SK-N-SH (cell line): ENCODE results near the gene OPA1. TPM values are rescaled to one million over a fixed set of nuclear protein-coding genes. Genes with fewer than 3 reads are reported as not detected.

Source experiments
- CTCF ChIA-PET: fragments of 300-600, 350-600 bp; formaldehyde crosslinking; extraction: SDS; loops from one replicate; lab custom pipeline; 2021; lab: Yijun Ruan, JAX
- POLR2A ChIA-PET: fragments of 350-600 bp; sonication (Branson Sonifier 250); formaldehyde crosslinking; extraction: SDS; loops from one replicate; lab custom pipeline; 2020; ENCODE audit warnings: antibody characterized with exemption, inconsistent platforms; lab: Yijun Ruan, JAX
- DNase-seq: peaks from one replicate; pipeline ENCODE4 v3.0.0; 2012
- H2AFZ ChIP-seq: fragments of 200-600 bp; sonication (generic); 2 replicates; pipeline ENCODE4 v1.8.1; 2016; ENCODE audit warnings: antibody characterized with exemption, mild to moderate bottlenecking, low read depth
- H3F3A ChIP-seq: fragments of 200-600 bp; sonication (generic); replicated peaks from 2 replicates; pipeline ENCODE3; 2016; ENCODE audit warnings: antibody characterized with exemption, mild to moderate bottlenecking; ENCODE audit not compliant: insufficient read depth
- H3K27ac ChIP-seq, 2 experiments: fragments of 200-500 bp in 1 of 2; fragments of 200-600 bp in 1 of 2; sonication (Bioruptor generic) in 1 of 2; sonication (generic), shearing (Covaris generic) in 1 of 2; 2 replicates each; pipeline versions ENCODE4 v1.5.1 to v1.6.1; 2014 to 2016; ENCODE audit warnings: low read depth in 2 of 2, inconsistent platforms in 1 of 2, low read length in 1 of 2, mild to moderate bottlenecking in 1 of 2, mixed read lengths in 1 of 2
- H3K27me3 ChIP-seq: fragments of 200-600 bp; sonication (generic), shearing (Covaris generic); 2 replicates; pipeline ENCODE4 v1.6.1; 2016; ENCODE audit warnings: mixed run types; ENCODE audit not compliant: insufficient read depth
- H3K36me3 ChIP-seq, 2 experiments: fragments of 200-500 bp in 1 of 2; fragments of 200-600 bp in 1 of 2; sonication (Bioruptor generic) in 1 of 2; sonication (generic) in 1 of 2; replicated peaks in 1 of 2; 2 replicates each; pipeline versions ENCODE3 to v1.5.1; 2014 to 2016; ENCODE audit warnings: low read length in 1 of 2, mild to moderate bottlenecking in 1 of 2; ENCODE audit not compliant: insufficient read depth in 2 of 2, control insufficient read depth in 1 of 2
- H3K4me1 ChIP-seq, 2 experiments: fragments of 200-500 bp in 1 of 2; fragments of 200-600 bp in 1 of 2; sonication (Bioruptor generic) in 1 of 2; sonication (generic), shearing (Covaris generic) in 1 of 2; 2 replicates each; pipeline versions ENCODE4 v1.5.1 to v1.6.1; 2014 to 2016; ENCODE audit warnings: low read depth in 1 of 2, low read length in 1 of 2, mixed run types in 1 of 2; ENCODE audit not compliant: insufficient read depth in 2 of 2, control insufficient read depth in 1 of 2
- H3K4me2 ChIP-seq: fragments of 200-600 bp; sonication (generic), shearing (Covaris generic); 2 replicates; pipeline ENCODE4 v1.6.1; 2017; ENCODE audit warnings: mixed run types
- H3K4me3 ChIP-seq, 2 experiments: fragments of 200-500 bp in 1 of 2; fragments of 200-600 bp in 1 of 2; sonication (Bioruptor generic) in 1 of 2; sonication (generic), shearing (Covaris generic) in 1 of 2; 2 replicates each; pipeline versions ENCODE4 v1.5.1 to v1.8.1; 2014 to 2016; ENCODE audit warnings: low read depth in 2 of 2, inconsistent platforms in 1 of 2, low read length in 1 of 2, mild to moderate bottlenecking in 1 of 2, mixed read lengths in 1 of 2, moderate library complexity in 1 of 2
- H3K79me2 ChIP-seq: fragments of 200-600 bp; sonication (generic); 2 replicates; pipeline ENCODE4 v1.8.1; 2017; ENCODE audit warnings: mild to moderate bottlenecking; ENCODE audit not compliant: insufficient read depth
- H3K9ac ChIP-seq: fragments of 200-600 bp; sonication (generic); 2 replicates; pipeline ENCODE4 v1.6.1; 2017; ENCODE audit warnings: mixed run types
- H3K9me2 ChIP-seq: fragments of 200-600 bp; sonication (generic); 2 replicates; pipeline ENCODE4 v1.6.1; 2017; ENCODE audit warnings: mixed run types
- H3K9me3 ChIP-seq: fragments of 200-600 bp; sonication (generic); 2 replicates; pipeline ENCODE4 v1.6.1; 2017; ENCODE audit warnings: mixed run types, mild to moderate bottlenecking, moderate library complexity
- H4K20me1 ChIP-seq: fragments of 200-600 bp; sonication (generic); 2 replicates; pipeline ENCODE4 v1.6.1; 2017; ENCODE audit warnings: mild to moderate bottlenecking, mixed run types; ENCODE audit not compliant: insufficient read depth
- CTCF ChIP-seq: fragments of 200-600 bp; sonication (generic); IDR thresholded peaks from 2 replicates; pipeline ENCODE4 v1.6.1; 2017; ENCODE audit warnings: antibody characterized with exemption, mild to moderate bottlenecking, moderate library complexity
- FOSL2 ChIP-seq: IDR thresholded peaks from 2 replicates; pipeline ENCODE4 v1.4.0; 2012; ENCODE audit warnings: low read depth, mild to moderate bottlenecking, moderate library complexity, borderline replicate concordance
- GABPA ChIP-seq: IDR thresholded peaks from 2 replicates; pipeline ENCODE4 v1.4.0; 2012; ENCODE audit warnings: low read depth, mild to moderate bottlenecking
- JUND ChIP-seq: IDR thresholded peaks from 2 replicates; pipeline ENCODE4 v1.4.0; 2012
- MAX ChIP-seq: IDR thresholded peaks from 2 replicates; pipeline ENCODE4 v1.4.0; 2012; ENCODE audit warnings: low read depth
- MXI1 ChIP-seq: IDR thresholded peaks from 2 replicates; pipeline ENCODE4 v1.6.1; 2012; ENCODE audit warnings: mild to moderate bottlenecking, low read depth, low read length, improper control_type of control experiment
- PBX3 ChIP-seq: IDR thresholded peaks from 2 replicates; pipeline ENCODE4; 2012
- POLR2AphosphoS5 ChIP-seq: IDR thresholded peaks from 2 replicates; pipeline ENCODE4 v1.6.1; 2012; ENCODE audit warnings: low read depth, low read length
- RAD21 ChIP-seq: IDR thresholded peaks from 2 replicates; pipeline ENCODE4 v1.6.1; 2012; ENCODE audit warnings: mild to moderate bottlenecking, low read length
- RCOR1 ChIP-seq: fragments of 150-350 bp; IDR thresholded peaks from 2 replicates; pipeline ENCODE4 v1.6.1; 2017; ENCODE audit warnings: antibody characterized with exemption, low read length
- REST ChIP-seq: IDR thresholded peaks from 2 replicates; pipeline ENCODE4 v1.6.1; 2012; ENCODE audit warnings: mild to moderate bottlenecking, low read depth, low read length, moderate library complexity
- SMC3 ChIP-seq: IDR thresholded peaks from 2 replicates; pipeline ENCODE4 v1.6.1; 2012; ENCODE audit warnings: low read depth, low read length, improper control_type of control experiment
- TAF1 ChIP-seq: IDR thresholded peaks from 2 replicates; pipeline ENCODE4 v1.6.1; 2012; ENCODE audit warnings: low read depth, mild to moderate bottlenecking, low read length, moderate library complexity, borderline replicate concordance
- USF1 ChIP-seq: IDR thresholded peaks from 2 replicates; pipeline ENCODE4 v1.4.0; 2012; ENCODE audit warnings: low read depth, borderline replicate concordance
- USF2 ChIP-seq: fragments of 150-350 bp; IDR thresholded peaks from 2 replicates; pipeline ENCODE4 v1.6.1; 2017; ENCODE audit warnings: antibody characterized with exemption, low read length, low read depth, borderline replicate concordance
- ZBTB33 ChIP-seq: IDR thresholded peaks from 2 replicates; pipeline ENCODE4 v1.4.0; 2012; ENCODE audit warnings: low read depth, borderline replicate concordance
- WGBS: methylation state at CpG from one replicate; pipeline ENCODE4 v1.1.6; 2017; ENCODE audit warnings: low lambda C conversion rate; 5-methylcytosine and 5-hydroxymethylcytosine counted together
- polyA plus RNA-seq, 3 experiments: library from polyadenylated mRNA; depleted of rRNA; stranded (reverse); fragments of >200 nt; gene quantifications; 2 replicates each; pipeline ENCODE4 v1.2.3, GENCODE V29; 2012

OPA1 gene
- polyA plus RNA-seq, 1 of the 3 experiments (the other 2 are of a cell fraction), result 11.4 TPM

- POLR2A ChIA-PET, result no interaction called here
Observed at GRCh38 chr3:193572426-193572908, 20.5 kb upstream of the OPA1 start.

More at GRCh38 chr3:193572426-193572908, 20.5 kb upstream of the OPA1 start:
- TF ChIP-seq REST (no peak), FOSL2 (no peak), USF1 (no peak), CTCF (peak; percentile 89), POLR2AphosphoS5 (no peak), ZBTB33 (no peak), PBX3 (no peak), SMC3 (peak; percentile 83), MAX (no peak), MXI1 (no peak), USF2 (no peak), RCOR1 (no peak), JUND (no peak), GABPA (no peak), RAD21 (peak; percentile 95), TAF1 (no peak)
- Histone ChIP-seq H3K4me2 (no peak overlapping the region), H4K20me1 (no peaks in the 10 kb centered on the region), H3K9ac (no peak overlapping the region), H3K27me3 (0 out of 2 replicates have a peak, but pooled peaks cover 6% of the 10 kb centered on the region), H3F3A (no peaks in the 10 kb centered on the region), H3K4me1 (no peaks in the 10 kb centered on the region), H3K4me3 (peak overlapping the region in 1 of 2 experiments; percentile 14; a peak in 1 of 4 replicates), H3K27ac (no peak overlapping the region), H3K9me3 (no peaks in the 10 kb centered on the region), H2AFZ (no peak overlapping the region), H3K9me2 (no peaks in the 10 kb centered on the region), H3K79me2 (no peaks in the 10 kb centered on the region), H3K36me3 (no peaks in the 10 kb centered on the region)
- DNase-seq, result peak; percentile 61
- CTCF ChIA-PET, result interaction anchor here (0.6 to 3.3 kb wide), 31 partner anchors 9 to 1001 kb away, joined by 3 to 56 read pairs (median 4); no protein-coding TSS in a partner anchor
- WGBS, result 3% methylated on average over 10 of the region's 10 CpGs
